H9 (cell line): ENCODE data around the gene LTBP2. TPM values are rescaled to one million over a fixed set of nuclear protein-coding genes. Genes with fewer than 3 reads are reported as not detected.

Experiments used
- DNase-seq: peaks from one replicate; pipeline ENCODE4 v3.0.0-alpha.2; 2017
- H2AFZ ChIP-seq: one replicate; pipeline ENCODE4 v1.6.1; 2013; ENCODE audit warnings: mild to moderate bottlenecking, low read length, control low read depth, moderate library complexity
- H2AK5ac ChIP-seq: 2 replicates; pipeline ENCODE4 v1.6.1; 2013; ENCODE audit warnings: low read length, control low read depth, mixed read lengths; ENCODE audit not compliant: insufficient read length
- H2BK120ac ChIP-seq: one replicate; pipeline ENCODE4 v1.6.1; 2013; ENCODE audit warnings: low read depth, mild to moderate bottlenecking, low read length, control low read depth, inconsistent platforms; ENCODE audit not compliant: poor library complexity, severe bottlenecking
- H2BK12ac ChIP-seq: 2 replicates; pipeline ENCODE4 v1.6.1; 2013; ENCODE audit warnings: low read length, control low read depth, mixed read lengths, low read depth; ENCODE audit not compliant: insufficient read length
- H2BK15ac ChIP-seq: 2 replicates; pipeline ENCODE4 v1.6.1; 2013; ENCODE audit warnings: low read depth, low read length, control low read depth
- H2BK20ac ChIP-seq: one replicate; pipeline ENCODE4 v1.6.1; 2013; ENCODE audit warnings: low read depth, mild to moderate bottlenecking, low read length, control low read depth, inconsistent platforms; ENCODE audit not compliant: poor library complexity, severe bottlenecking
- H2BK5ac ChIP-seq: 2 replicates; pipeline ENCODE4 v1.6.1; 2013; ENCODE audit warnings: low read length, control low read depth, mixed read lengths; ENCODE audit not compliant: insufficient read length
- H3K14ac ChIP-seq: 2 replicates; pipeline ENCODE4 v1.6.1; 2013; ENCODE audit warnings: low read length, control low read depth; ENCODE audit not compliant: insufficient read depth
- H3K18ac ChIP-seq: 2 replicates; pipeline ENCODE4 v1.6.1; 2013; ENCODE audit warnings: low read depth, mild to moderate bottlenecking, mixed read lengths, low read length, control low read depth; ENCODE audit not compliant: insufficient read length
- H3K23ac ChIP-seq: 2 replicates; pipeline ENCODE4 v1.6.1; 2013; ENCODE audit warnings: low read length, control low read depth, mixed read lengths, low read depth; ENCODE audit not compliant: insufficient read length
- H3K23me2 ChIP-seq: 2 replicates; pipeline ENCODE4 v1.6.1; 2013; ENCODE audit warnings: low read depth, mild to moderate bottlenecking, mixed read lengths, low read length, control low read depth; ENCODE audit not compliant: insufficient read length, poor library complexity, severe bottlenecking
- H3K27ac ChIP-seq: 2 replicates; pipeline ENCODE4 v1.5.1; 2013; ENCODE audit warnings: low read length, control low read depth, mixed read lengths, low read depth; ENCODE audit not compliant: insufficient read length
- H3K27me3 ChIP-seq: 2 replicates; pipeline ENCODE4 v1.6.1; 2013; ENCODE audit warnings: low read length, control low read depth, inconsistent platforms; ENCODE audit not compliant: insufficient read depth
- H3K4ac ChIP-seq: 2 replicates; pipeline ENCODE4 v1.6.1; 2013; ENCODE audit warnings: low read depth, mild to moderate bottlenecking, control low read depth, inconsistent platforms, low read length, moderate library complexity
- H3K4me1 ChIP-seq: 2 replicates; pipeline ENCODE4 v1.6.1; 2013; ENCODE audit warnings: low read length, control low read depth, inconsistent platforms; ENCODE audit not compliant: insufficient read depth
- H3K4me2 ChIP-seq: 2 replicates; pipeline ENCODE4 v1.6.1; 2013; ENCODE audit warnings: low read length, control low read depth, mixed read lengths; ENCODE audit not compliant: insufficient read length, insufficient read depth
- H3K56ac ChIP-seq: 2 replicates; pipeline ENCODE4 v1.6.1; 2013; ENCODE audit warnings: low read depth, mild to moderate bottlenecking, mixed read lengths, low read length, control low read depth; ENCODE audit not compliant: insufficient read length
- H3K79me1 ChIP-seq: 2 replicates; pipeline ENCODE4 v1.6.1; 2013; ENCODE audit warnings: low read depth, mild to moderate bottlenecking, moderate library complexity, low read length, control low read depth, inconsistent platforms; ENCODE audit not compliant: insufficient read depth, poor library complexity, severe bottlenecking
- H3K79me2 ChIP-seq: 2 replicates; pipeline ENCODE4 v1.6.1; 2013; ENCODE audit warnings: low read length, control low read depth, inconsistent platforms; ENCODE audit not compliant: insufficient read depth
- H3K9ac ChIP-seq: 2 replicates; pipeline ENCODE4 v1.6.1; 2013; ENCODE audit warnings: low read length, control low read depth, mixed read lengths; ENCODE audit not compliant: insufficient read length; ENCODE audit errors: extremely low read depth
- H3K9me3 ChIP-seq: one replicate; pipeline ENCODE4 v1.6.1; 2013; ENCODE audit warnings: low read depth, low read length, inconsistent platforms; ENCODE audit not compliant: control insufficient read depth
- H3T11ph ChIP-seq: one replicate; pipeline ENCODE4 v1.6.1; 2013; ENCODE audit warnings: mild to moderate bottlenecking, low read length, control low read depth, inconsistent platforms
- H4K20me1 ChIP-seq: one replicate; pipeline ENCODE4 v1.6.1; 2013; ENCODE audit not compliant: control insufficient read depth, insufficient read length, insufficient read depth
- H4K5ac ChIP-seq: 2 replicates; pipeline ENCODE4 v1.6.1; 2013; ENCODE audit warnings: low read depth, mild to moderate bottlenecking, mixed read lengths, low read length, control low read depth; ENCODE audit not compliant: insufficient read length
- H4K8ac ChIP-seq: replicated peaks from 2 replicates; pipeline ENCODE4 v1.6.1; 2013; ENCODE audit warnings: low read length, control low read depth, mixed read lengths, low read depth; ENCODE audit not compliant: insufficient read length
- H4K91ac ChIP-seq: 2 replicates; pipeline ENCODE4 v1.6.1; 2013; ENCODE audit warnings: low read depth, mild to moderate bottlenecking, moderate library complexity, mixed read lengths, low read length, control low read depth; ENCODE audit not compliant: insufficient read length
- H3K27ac Mint-ChIP-seq, 3 experiments: 2 replicates in 2 of 3; 3 replicates in 1 of 3; pipeline ENCODE4 v1.8.0; 2020 to 2021; ENCODE audit warnings: mixed read lengths in 3 of 3, mild to moderate bottlenecking in 1 of 3, moderate library complexity in 1 of 3
- H3K27me3 Mint-ChIP-seq: 2 replicates; pipeline ENCODE4 v1.8.0; 2021; ENCODE audit warnings: low read depth, mild to moderate bottlenecking, moderate library complexity, mixed read lengths
- H3K36me3 Mint-ChIP-seq, 3 experiments: 2 replicates in 2 of 3; 3 replicates in 1 of 3; pipeline ENCODE4 v1.8.0; 2020 to 2021; ENCODE audit warnings: low read depth in 3 of 3, mixed read lengths in 3 of 3; ENCODE audit not compliant: insufficient read depth in 1 of 3
- H3K4me1 Mint-ChIP-seq, 2 experiments: 2 replicates each; pipeline ENCODE4 v1.8.0; 2020; ENCODE audit warnings: mixed read lengths in 2 of 2
- H3K4me3 Mint-ChIP-seq, 2 experiments: 2 replicates in 1 of 2; 3 replicates in 1 of 2; pipeline ENCODE4 v1.8.0; 2020 to 2021; ENCODE audit warnings: mild to moderate bottlenecking in 2 of 2, mixed read lengths in 2 of 2, moderate library complexity in 1 of 2
- H3K9me3 Mint-ChIP-seq, 2 experiments: 2 replicates in 1 of 2; 3 replicates in 1 of 2; pipeline ENCODE4 v1.8.0; 2020; ENCODE audit warnings: mild to moderate bottlenecking in 2 of 2, mixed read lengths in 2 of 2, moderate library complexity in 1 of 2
- WGBS: extraction: QIAGEN DNeasy Blood & Tissue Kit; methylation state at CpG from one replicate; pipeline ENCODE4 v1.1.7; 2013; ENCODE audit warnings: missing lambda C conversion rate, low lambda C conversion rate, mixed read lengths; ENCODE audit not compliant: insufficient read length; ENCODE audit errors: extremely low coverage; 5-methylcytosine and 5-hydroxymethylcytosine counted together
- total RNA-seq: library from RNA; stranded (reverse); gene quantifications from 2 replicates; pipeline ENCODE4 v1.2.1, GENCODE V29; 2021
- TF ChIP-seq, protein P1 (sequence below): fragments of 200-600 bp; sonication (generic); conservative IDR thresholded peaks from 3 replicates; pipeline ENCODE4 v1.8.0; 2021; ENCODE audit warnings: antibody characterized with exemption, mild to moderate bottlenecking

LTBP2 gene
- total RNA-seq, 1 experiment from 2014 or later, result 0.77 TPM

DNA sequence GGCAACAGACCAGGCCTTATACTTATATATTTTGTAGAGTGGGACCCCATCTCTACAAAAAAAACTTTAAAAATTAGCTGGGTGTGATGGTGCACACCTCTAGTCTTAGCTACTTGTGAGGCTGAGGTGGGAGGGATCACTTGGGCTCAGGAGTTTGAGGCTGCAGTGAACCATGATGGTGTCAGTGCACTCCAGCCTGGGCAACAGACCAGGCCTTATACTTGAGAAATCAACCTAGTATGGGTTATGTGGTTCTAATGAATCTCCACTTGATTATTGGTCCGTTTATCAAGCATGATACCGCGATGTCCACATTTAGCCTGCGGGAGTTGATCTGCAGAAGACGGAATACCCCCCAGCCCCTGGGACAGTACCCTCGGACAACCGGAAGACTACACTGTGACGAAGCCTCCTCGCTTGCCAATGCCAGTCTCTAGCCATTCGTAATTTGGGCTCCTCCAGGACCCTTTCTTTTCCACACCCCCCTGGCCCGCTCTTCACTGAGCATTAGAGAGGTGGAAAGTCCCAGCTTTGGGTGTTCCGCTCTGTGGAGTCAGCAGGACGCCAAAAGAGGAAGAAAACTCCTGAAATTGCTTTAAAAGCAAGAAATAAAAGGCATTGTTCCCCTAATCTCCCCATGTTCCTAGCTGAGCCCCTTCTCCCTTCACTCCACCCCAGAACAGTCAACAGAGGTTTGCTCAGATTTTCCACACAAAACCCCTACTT is 19.4 kb downstream of the LTBP2 start:
- H2BK5ac ChIP-seq, result no peak overlapping the region
- no peak overlapping the region; the same call in 1 of the 2 replicates for H3K14ac ChIP-seq
- Mint-ChIP-seq H3K27ac (peak overlapping the region in 1 of 3 experiments; percentile 22; a peak in 1 of 7 replicates), H3K27me3 (peaks cover 2% of the 10 kb centered on the region), H3K4me1 (no peaks in the 10 kb centered on the region), H3K9me3 (no peaks in the 10 kb centered on the region), H3K4me3 (no peak overlapping the region), H3K36me3 (no peaks in the 10 kb centered on the region)
- no peak overlapping the region for H2AK5ac ChIP-seq
- no peak overlapping the region for H2BK12ac ChIP-seq
- no peak overlapping the region for H4K8ac ChIP-seq
- no peaks in the 10 kb centered on the region for H3K79me2 ChIP-seq
- no peak overlapping the region for H2AFZ ChIP-seq
- DNase-seq, result no peak
- no peak overlapping the region for H2BK20ac ChIP-seq
- H3K23me2 ChIP-seq, result no peaks in the 10 kb centered on the region
- H3K9me3 ChIP-seq, result no peaks in the 10 kb centered on the region
- H3K27me3 ChIP-seq, result no peaks in the 10 kb centered on the region
- no peak overlapping the region for H3K9ac ChIP-seq
- no peak overlapping the region for H3K23ac ChIP-seq
- H3K4me2 ChIP-seq, result no peak overlapping the region
- no peak overlapping the region for H3K56ac ChIP-seq
- no peak overlapping the region for H3K4ac ChIP-seq
- H2BK15ac ChIP-seq, result no peak overlapping the region
- no peak overlapping the region for H4K91ac ChIP-seq
- TF ChIP-seq, protein P1, sequence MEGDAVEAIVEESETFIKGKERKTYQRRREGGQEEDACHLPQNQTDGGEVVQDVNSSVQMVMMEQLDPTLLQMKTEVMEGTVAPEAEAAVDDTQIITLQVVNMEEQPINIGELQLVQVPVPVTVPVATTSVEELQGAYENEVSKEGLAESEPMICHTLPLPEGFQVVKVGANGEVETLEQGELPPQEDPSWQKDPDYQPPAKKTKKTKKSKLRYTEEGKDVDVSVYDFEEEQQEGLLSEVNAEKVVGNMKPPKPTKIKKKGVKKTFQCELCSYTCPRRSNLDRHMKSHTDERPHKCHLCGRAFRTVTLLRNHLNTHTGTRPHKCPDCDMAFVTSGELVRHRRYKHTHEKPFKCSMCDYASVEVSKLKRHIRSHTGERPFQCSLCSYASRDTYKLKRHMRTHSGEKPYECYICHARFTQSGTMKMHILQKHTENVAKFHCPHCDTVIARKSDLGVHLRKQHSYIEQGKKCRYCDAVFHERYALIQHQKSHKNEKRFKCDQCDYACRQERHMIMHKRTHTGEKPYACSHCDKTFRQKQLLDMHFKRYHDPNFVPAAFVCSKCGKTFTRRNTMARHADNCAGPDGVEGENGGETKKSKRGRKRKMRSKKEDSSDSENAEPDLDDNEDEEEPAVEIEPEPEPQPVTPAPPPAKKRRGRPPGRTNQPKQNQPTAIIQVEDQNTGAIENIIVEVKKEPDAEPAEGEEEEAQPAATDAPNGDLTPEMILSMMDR, result no peak
- no peaks in the 10 kb centered on the region for H3K4me1 ChIP-seq
- no peaks in the 10 kb centered on the region for H4K20me1 ChIP-seq
- H3K18ac ChIP-seq, result no peak overlapping the region
- WGBS, result no CpG with 5 or more reads among the region's 13 CpGs
- no peak overlapping the region for H4K5ac ChIP-seq
- no peak overlapping the region for H3K27ac ChIP-seq
- H3K79me1 ChIP-seq, result no peaks in the 10 kb centered on the region
- H3T11ph ChIP-seq, result no peak overlapping the region
- no peak overlapping the region for H2BK120ac ChIP-seq
